ENCODE results near the gene CBX7.
"Not testable (repeated sequence)": the region's sequence is repeated elsewhere in the genome, so short reads cannot be mapped to it uniquely, and the experiment has no call there.

The CBX7 gene

DNA sequence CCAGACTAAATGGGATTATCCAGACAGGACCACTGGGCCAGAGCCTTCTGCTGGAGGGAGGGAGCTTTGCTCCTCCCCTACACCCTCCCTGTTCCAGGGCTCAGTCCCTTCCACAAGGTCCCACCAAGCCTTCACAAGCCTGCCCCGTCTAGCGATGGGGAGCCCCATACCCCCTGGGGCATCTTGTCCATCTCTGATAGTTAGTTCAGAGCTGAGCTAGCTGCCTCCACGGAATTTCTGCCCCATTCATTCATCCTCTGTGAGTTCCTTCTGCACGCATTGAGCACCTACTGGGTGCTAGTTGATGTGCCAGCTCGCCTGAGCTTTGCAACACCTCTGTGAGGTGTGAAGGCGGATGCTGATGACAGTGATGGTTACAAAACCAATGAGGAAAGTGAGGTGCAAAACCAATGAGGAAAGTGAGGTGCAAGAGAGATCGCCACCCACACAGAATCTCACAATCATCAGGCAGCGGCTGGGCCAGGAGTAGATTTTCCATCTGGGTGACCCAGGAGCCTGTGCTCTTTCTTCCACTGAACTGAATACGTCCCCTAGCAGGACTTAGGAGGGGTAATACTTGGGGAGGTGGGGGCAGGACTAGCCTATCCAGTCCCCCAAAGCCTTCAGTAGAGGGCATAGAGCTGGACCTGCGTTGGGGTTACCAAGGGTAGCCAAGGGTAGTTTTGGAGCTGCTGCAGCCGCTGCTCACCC is 21.5 kb upstream of the CBX7 start:
- peaks cover 9% of the 10 kb centered on the region for H3K27me3 ChIP-seq (ENCODE audit: low read depth, low read length)
- no peak overlapping the region for H3K27ac ChIP-seq (ENCODE audit: low read length)
- H3K9ac ChIP-seq (ENCODE audit: low read length), result no peak overlapping the region
- no peak overlapping the region for H2AFZ ChIP-seq (ENCODE audit: low read depth, low read length)
- H3K36me3 ChIP-seq (replicated peaks; ENCODE audit: low read depth, low read length), result no peaks in the 10 kb centered on the region
- peaks cover 15% of the 10 kb centered on the region for H3K4me1 ChIP-seq (ENCODE audit: low read length)
- H3K4me2 ChIP-seq (ENCODE audit: low read length), result no peak overlapping the region
- H4K20me1 ChIP-seq (ENCODE audit: insufficient read depth, low read length), result no peaks in the 10 kb centered on the region
- TF ChIP-seq, protein P1, sequence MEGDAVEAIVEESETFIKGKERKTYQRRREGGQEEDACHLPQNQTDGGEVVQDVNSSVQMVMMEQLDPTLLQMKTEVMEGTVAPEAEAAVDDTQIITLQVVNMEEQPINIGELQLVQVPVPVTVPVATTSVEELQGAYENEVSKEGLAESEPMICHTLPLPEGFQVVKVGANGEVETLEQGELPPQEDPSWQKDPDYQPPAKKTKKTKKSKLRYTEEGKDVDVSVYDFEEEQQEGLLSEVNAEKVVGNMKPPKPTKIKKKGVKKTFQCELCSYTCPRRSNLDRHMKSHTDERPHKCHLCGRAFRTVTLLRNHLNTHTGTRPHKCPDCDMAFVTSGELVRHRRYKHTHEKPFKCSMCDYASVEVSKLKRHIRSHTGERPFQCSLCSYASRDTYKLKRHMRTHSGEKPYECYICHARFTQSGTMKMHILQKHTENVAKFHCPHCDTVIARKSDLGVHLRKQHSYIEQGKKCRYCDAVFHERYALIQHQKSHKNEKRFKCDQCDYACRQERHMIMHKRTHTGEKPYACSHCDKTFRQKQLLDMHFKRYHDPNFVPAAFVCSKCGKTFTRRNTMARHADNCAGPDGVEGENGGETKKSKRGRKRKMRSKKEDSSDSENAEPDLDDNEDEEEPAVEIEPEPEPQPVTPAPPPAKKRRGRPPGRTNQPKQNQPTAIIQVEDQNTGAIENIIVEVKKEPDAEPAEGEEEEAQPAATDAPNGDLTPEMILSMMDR (IDR thresholded peaks at IDR 0.05; ENCODE audit: low read depth, low read length), result no peak
- TF ChIP-seq EZH2phosphoT487 (IDR thresholded peaks at IDR 0.05; ENCODE audit: low read depth), result no peak
- H3K4me3 ChIP-seq (ENCODE audit: low read length), result no peak overlapping the region
- H3K9me3 ChIP-seq (ENCODE audit: insufficient read depth, low read length), result no peaks in the 10 kb centered on the region
- H3K79me2 ChIP-seq (ENCODE audit: low read length), result no peaks in the 10 kb centered on the region

DNA sequence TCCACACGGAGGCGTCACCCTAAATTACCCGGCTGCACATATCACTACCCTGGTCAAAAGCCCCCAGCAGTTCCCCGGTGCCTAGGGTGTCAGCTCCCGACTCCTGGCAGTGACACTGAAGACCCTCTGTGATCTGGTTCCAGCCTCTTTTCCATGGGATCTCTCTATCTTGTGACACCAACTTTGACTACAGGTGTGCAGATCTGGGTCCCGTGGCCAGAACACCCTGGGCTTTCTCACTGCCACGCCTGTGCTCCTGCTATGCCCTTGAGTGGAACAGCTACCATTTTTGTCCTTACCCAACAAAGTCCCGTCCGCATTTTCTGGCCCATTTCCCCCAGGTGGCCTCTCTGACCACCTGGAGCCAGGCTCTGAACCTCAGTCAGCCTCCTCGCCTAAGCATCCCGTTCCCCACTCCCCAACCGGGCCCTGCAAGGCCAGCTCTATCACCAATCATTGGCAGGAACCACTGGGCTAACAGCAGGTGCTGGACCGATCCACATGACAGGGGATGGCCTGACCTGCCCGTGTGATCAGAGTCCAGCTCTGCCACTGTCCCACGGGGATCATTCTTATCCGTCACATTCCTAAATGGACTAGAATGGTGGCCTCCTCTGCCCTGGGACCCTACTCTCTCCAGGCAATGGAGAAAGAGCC is 20.7 kb upstream of the CBX7 start:
- H3K4me2 ChIP-seq (ENCODE audit: low read length), result no peak overlapping the region
- H3K79me2 ChIP-seq (ENCODE audit: low read length), result no peaks in the 10 kb centered on the region
- H3K27me3 ChIP-seq (ENCODE audit: low read depth, low read length), result peaks cover 13% of the 10 kb centered on the region
- no peaks in the 10 kb centered on the region for H3K9me3 ChIP-seq (ENCODE audit: insufficient read depth, low read length)
- no peak overlapping the region for H3K27ac ChIP-seq (ENCODE audit: low read length)
- H3K36me3 ChIP-seq (replicated peaks; ENCODE audit: low read depth, low read length), result no peaks in the 10 kb centered on the region
- TF ChIP-seq EZH2phosphoT487 (IDR thresholded peaks at IDR 0.05; ENCODE audit: low read depth), result no peak
- TF ChIP-seq, protein P1 (IDR thresholded peaks at IDR 0.05; ENCODE audit: low read depth, low read length), result no peak
- H2AFZ ChIP-seq (ENCODE audit: low read depth, low read length), result no peak overlapping the region
- peaks cover 15% of the 10 kb centered on the region for H3K4me1 ChIP-seq (ENCODE audit: low read length)
- no peak overlapping the region for H3K9ac ChIP-seq (ENCODE audit: low read length)
- H3K4me3 ChIP-seq (ENCODE audit: low read length), result no peak overlapping the region
- H4K20me1 ChIP-seq (ENCODE audit: insufficient read depth, low read length), result no peaks in the 10 kb centered on the region

DNA sequence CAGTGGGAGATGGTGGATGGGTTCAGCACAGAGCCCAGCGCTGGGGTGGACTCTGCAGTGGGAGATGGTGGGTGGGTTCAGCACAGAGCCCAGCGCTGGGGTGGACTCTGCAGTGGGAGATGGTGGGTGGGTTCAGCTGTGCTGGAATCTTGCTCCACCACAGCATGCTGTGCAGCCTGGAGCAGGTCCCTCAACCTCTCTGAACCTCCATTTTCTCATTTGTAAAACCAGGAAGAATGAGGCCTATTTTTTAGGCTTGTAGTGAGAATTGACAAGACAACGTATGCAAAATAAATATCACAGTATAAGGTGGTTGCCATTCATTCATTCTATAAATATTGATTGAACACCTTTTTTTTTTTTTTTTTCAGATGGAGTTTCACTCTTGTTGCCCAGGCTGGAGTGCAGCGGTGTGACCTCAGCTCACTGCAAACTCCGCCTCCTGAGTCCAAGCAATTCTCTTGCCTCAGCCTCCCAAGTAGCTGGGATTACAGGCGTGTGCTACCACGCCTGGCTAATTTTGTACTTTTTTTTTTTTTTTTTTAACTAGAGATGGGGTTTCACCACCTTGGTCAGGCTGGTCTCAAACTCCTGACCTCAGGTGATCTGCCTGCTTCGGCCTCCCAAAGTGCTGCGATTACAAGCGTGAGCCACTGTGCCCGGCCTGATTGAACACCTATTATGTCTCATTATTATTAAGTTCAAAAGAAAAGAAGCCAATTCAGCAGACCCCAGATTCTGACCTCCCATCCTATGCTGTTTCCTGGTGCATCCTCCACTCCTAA is 20.0 kb upstream of the CBX7 start:
- Histone ChIP-seq H2AFZ (ENCODE audit: low read depth, low read length) (peak overlapping the region; percentile 96), H3K4me1 (ENCODE audit: low read length) (peaks cover 19% of the 10 kb centered on the region)

DNA sequence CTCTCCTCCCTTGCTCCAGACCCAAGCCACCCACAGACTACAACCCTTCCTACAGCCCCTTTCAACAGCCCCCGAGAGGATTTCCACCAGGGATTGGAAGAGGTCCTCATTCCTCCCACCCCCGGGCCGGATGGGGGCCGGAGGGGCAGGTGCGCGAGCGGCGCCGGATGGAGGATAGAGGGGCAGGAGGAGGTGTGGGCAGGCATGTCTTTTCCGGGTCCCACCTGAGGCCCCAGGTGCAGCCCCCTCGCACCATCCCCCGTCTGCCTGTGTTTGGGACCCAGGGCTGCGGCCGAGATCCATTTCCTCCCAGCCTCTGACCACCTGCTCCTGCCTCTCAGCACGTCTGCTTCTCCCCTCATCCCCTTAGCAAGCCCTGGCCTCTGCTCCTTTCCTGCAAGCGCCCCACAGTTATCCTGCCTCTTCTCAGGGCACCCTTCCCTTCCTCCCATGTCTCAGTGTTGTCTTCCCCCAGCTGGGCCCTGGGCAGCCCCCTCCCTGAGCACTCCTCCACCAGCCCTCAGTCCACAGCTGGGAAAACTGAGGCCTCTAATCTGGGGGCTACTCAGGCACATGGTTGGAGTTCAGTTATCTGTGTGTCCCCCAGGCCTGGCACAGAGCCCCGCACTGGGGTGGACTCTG is 19.3 kb upstream of the CBX7 start:
- TF ChIP-seq EZH2phosphoT487 (IDR thresholded peaks at IDR 0.05; ENCODE audit: low read depth), result no peak
- Histone ChIP-seq H3K36me3 (replicated peaks; ENCODE audit: low read depth, low read length) (no peaks in the 10 kb centered on the region), H3K9me3 (ENCODE audit: insufficient read depth, low read length) (no peaks in the 10 kb centered on the region), H3K4me3 (ENCODE audit: low read length) (peak overlapping the region; percentile 77), H3K27ac (ENCODE audit: low read length) (no peak overlapping the region), H4K20me1 (ENCODE audit: insufficient read depth, low read length) (no peaks in the 10 kb centered on the region), H3K9ac (ENCODE audit: low read length) (peak overlapping the region; percentile 57), H3K27me3 (ENCODE audit: low read depth, low read length) (peaks cover 13% of the 10 kb centered on the region), H3K79me2 (ENCODE audit: low read length) (no peaks in the 10 kb centered on the region), H3K4me2 (ENCODE audit: low read length) (peak overlapping the region; percentile 97), H3K4me1 (ENCODE audit: low read length) (peaks cover 19% of the 10 kb centered on the region), H2AFZ (ENCODE audit: low read depth, low read length) (peak overlapping the region; percentile 96)

More for the DNA sequence above, 20.0 kb upstream of the CBX7 start:
- not testable (repeated sequence) for H3K9ac ChIP-seq (ENCODE audit: low read length); H3K79me2 ChIP-seq (ENCODE audit: low read length); H3K4me3 ChIP-seq (ENCODE audit: low read length); H3K4me2 ChIP-seq (ENCODE audit: low read length); H4K20me1 ChIP-seq (ENCODE audit: insufficient read depth, low read length); H3K9me3 ChIP-seq (ENCODE audit: insufficient read depth, low read length); H3K27ac ChIP-seq (ENCODE audit: low read length); H3K36me3 ChIP-seq (replicated peaks; ENCODE audit: low read depth, low read length)
- peaks cover 13% of the 10 kb centered on the region for H3K27me3 ChIP-seq (ENCODE audit: low read depth, low read length)

Measured in OCI-LY3 (cell line).